Astrocyte (in vitro differentiated cells and primary cell): ENCODE measurements around the gene NBEA. TPM values are rescaled to one million over a fixed set of nuclear protein-coding genes. Genes with fewer than 3 reads are reported as not detected.
"Not testable (repeated sequence)": the region's sequence is repeated elsewhere in the genome, so short reads cannot be mapped to it uniquely, and the experiment has no call there.

Experiments
- DNase-seq: peaks from one replicate; pipeline ENCODE4 v3.0.0-alpha.2; 2010; ENCODE audit warnings: low read depth
- FAIRE-seq: peaks from 2 replicates; lab custom pipeline; 2011; peaks lifted over from hg19 to GRCh38; lab: Jason Lieb, UNC
- H2AFZ ChIP-seq: 2 replicates; pipeline ENCODE4 v1.6.0; 2012; ENCODE audit warnings: low read depth, low read length, inconsistent platforms
- H3K27ac ChIP-seq: 2 replicates; pipeline ENCODE4 v1.5.1; 2011; ENCODE audit warnings: low read depth, low read length, inconsistent platforms
- H3K27me3 ChIP-seq: 2 replicates; pipeline ENCODE4 v1.6.0; 2011; ENCODE audit warnings: low read length, inconsistent platforms; ENCODE audit not compliant: insufficient read depth
- H3K36me3 ChIP-seq: 2 replicates; pipeline ENCODE4 v1.5.1; 2011; ENCODE audit warnings: low read length, inconsistent platforms; ENCODE audit not compliant: insufficient read depth
- H3K4me1 ChIP-seq: 2 replicates; pipeline ENCODE4 v1.5.1; 2011; ENCODE audit warnings: low read length, inconsistent platforms; ENCODE audit not compliant: insufficient read depth
- H3K4me2 ChIP-seq: 2 replicates; pipeline ENCODE4 v1.6.0; 2012; ENCODE audit warnings: low read length, inconsistent platforms
- H3K4me3 ChIP-seq: 2 replicates; pipeline ENCODE4 v1.5.1; 2011; ENCODE audit warnings: low read depth, mild to moderate bottlenecking, low read length, inconsistent platforms; ENCODE audit not compliant: insufficient read depth
- H3K79me2 ChIP-seq: 2 replicates; pipeline ENCODE4 v1.6.0; 2012; ENCODE audit warnings: mild to moderate bottlenecking, low read length, inconsistent platforms; ENCODE audit not compliant: insufficient read depth
- H3K9ac ChIP-seq: 2 replicates; pipeline ENCODE4 v1.6.0; 2012; ENCODE audit warnings: mild to moderate bottlenecking, low read length, inconsistent platforms
- H3K9me3 ChIP-seq: 2 replicates; pipeline ENCODE4 v1.5.1; 2012; ENCODE audit warnings: low read depth, mild to moderate bottlenecking, low read length, inconsistent platforms; ENCODE audit not compliant: insufficient read depth
- H4K20me1 ChIP-seq: 2 replicates; pipeline ENCODE4 v1.6.0; 2012; ENCODE audit warnings: low read length, inconsistent platforms; ENCODE audit not compliant: insufficient read depth
- H3K27ac Mint-ChIP-seq: one replicate; pipeline ENCODE4 v1.8.0; 2021; ENCODE audit warnings: mild to moderate bottlenecking, mixed read lengths; ENCODE audit not compliant: unreplicated experiment
- H3K27me3 Mint-ChIP-seq: one replicate; pipeline ENCODE4 v1.8.0; 2021; ENCODE audit warnings: low read depth, mixed read lengths; ENCODE audit not compliant: unreplicated experiment
- H3K36me3 Mint-ChIP-seq: one replicate; pipeline ENCODE4 v1.8.0; 2021; ENCODE audit warnings: low read depth, mixed read lengths; ENCODE audit not compliant: unreplicated experiment
- H3K4me1 Mint-ChIP-seq: one replicate; pipeline ENCODE4 v1.8.0; 2021; ENCODE audit warnings: low read depth, mixed read lengths; ENCODE audit not compliant: unreplicated experiment
- H3K4me3 Mint-ChIP-seq: one replicate; pipeline ENCODE4 v1.8.0; 2021; ENCODE audit warnings: mild to moderate bottlenecking, moderate library complexity, mixed read lengths; ENCODE audit not compliant: unreplicated experiment
- H3K9me3 Mint-ChIP-seq: one replicate; pipeline ENCODE4 v1.8.0; 2021; ENCODE audit warnings: mild to moderate bottlenecking, mixed read lengths; ENCODE audit not compliant: unreplicated experiment
- EZH2 ChIP-seq: IDR thresholded peaks from 2 replicates; pipeline ENCODE4 v1.6.1; 2012; ENCODE audit warnings: mild to moderate bottlenecking, low read length, inconsistent platforms; ENCODE audit not compliant: insufficient read depth
- total RNA-seq: library from RNA; stranded (reverse); gene quantifications from 2 replicates; pipeline ENCODE4 v1.2.1, GENCODE V29; 2021
- TF ChIP-seq, protein P1 (sequence below): IDR thresholded peaks from 2 replicates; pipeline ENCODE4 v1.5.1; 2011; ENCODE audit warnings: low read depth, mild to moderate bottlenecking, inconsistent platforms, low read length, moderate library complexity; ENCODE audit not compliant: insufficient read depth

NBEA gene
- total RNA-seq, 1 donor from 2014 or later: 7.8 TPM

DNA sequence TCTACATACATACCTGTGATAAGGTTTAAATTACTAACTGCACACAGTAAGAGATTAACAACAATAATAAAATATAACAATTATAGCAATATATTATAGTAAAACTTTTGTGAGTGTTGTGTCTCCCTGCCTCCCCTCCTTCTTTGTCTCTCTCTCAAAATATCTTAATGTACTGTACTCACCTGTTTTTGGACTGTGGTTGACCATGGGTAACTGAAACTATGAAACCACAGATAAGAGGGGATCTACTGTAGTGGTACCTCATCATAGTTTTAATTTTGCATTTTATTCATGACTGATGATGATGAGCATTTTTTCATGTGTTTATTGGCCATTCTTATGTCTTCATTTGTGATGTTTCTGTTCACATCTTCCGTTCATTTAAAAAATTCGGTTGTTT, 104.5 kb downstream of the NBEA start:
- Histone ChIP-seq H3K4me1 (no peaks in the 10 kb centered on the region), H3K36me3 (no peaks in the 10 kb centered on the region), H3K79me2 (no peaks in the 10 kb centered on the region), H3K27ac (no peak overlapping the region), H3K4me3 (no peak overlapping the region), H3K4me2 (no peak overlapping the region), H3K27me3 (no peaks in the 10 kb centered on the region), H4K20me1 (no peaks in the 10 kb centered on the region), H3K9me3 (no peaks in the 10 kb centered on the region), H2AFZ (no peak overlapping the region), H3K9ac (no peak overlapping the region)
- H3K9me3 Mint-ChIP-seq: no peaks in the 10 kb centered on the region
- no peak overlapping the region for H3K27ac Mint-ChIP-seq
- TF ChIP-seq, protein P1, sequence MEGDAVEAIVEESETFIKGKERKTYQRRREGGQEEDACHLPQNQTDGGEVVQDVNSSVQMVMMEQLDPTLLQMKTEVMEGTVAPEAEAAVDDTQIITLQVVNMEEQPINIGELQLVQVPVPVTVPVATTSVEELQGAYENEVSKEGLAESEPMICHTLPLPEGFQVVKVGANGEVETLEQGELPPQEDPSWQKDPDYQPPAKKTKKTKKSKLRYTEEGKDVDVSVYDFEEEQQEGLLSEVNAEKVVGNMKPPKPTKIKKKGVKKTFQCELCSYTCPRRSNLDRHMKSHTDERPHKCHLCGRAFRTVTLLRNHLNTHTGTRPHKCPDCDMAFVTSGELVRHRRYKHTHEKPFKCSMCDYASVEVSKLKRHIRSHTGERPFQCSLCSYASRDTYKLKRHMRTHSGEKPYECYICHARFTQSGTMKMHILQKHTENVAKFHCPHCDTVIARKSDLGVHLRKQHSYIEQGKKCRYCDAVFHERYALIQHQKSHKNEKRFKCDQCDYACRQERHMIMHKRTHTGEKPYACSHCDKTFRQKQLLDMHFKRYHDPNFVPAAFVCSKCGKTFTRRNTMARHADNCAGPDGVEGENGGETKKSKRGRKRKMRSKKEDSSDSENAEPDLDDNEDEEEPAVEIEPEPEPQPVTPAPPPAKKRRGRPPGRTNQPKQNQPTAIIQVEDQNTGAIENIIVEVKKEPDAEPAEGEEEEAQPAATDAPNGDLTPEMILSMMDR: no peak
- no peak for TF ChIP-seq EZH2
- peaks cover 1% of the 10 kb centered on the region for H3K36me3 Mint-ChIP-seq
- DNase-seq (no peak), FAIRE-seq (no peak)
- no peak overlapping the region for H3K4me3 Mint-ChIP-seq
- H3K27me3 Mint-ChIP-seq: no peaks in the 10 kb centered on the region
- H3K4me1 Mint-ChIP-seq: no peaks in the 10 kb centered on the region

DNA sequence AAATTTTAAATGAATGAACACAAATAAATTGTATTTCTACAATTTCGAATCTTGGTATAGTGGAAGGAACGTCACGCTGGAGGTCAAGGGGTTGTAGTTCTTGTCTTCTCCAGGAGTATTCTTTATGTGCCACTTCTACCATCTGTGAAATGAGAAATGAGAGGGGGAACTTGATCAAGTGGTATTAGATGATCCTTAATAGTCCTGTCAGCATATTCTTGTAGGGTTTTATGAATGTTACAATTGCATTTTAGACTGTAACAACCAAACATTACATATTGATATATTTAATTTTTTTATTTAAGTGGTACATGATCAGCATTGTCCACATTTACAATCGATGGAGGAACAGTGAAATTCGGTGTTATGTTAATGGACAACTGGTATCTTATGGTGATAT, 113.6 kb downstream of the NBEA start:
- H3K9ac ChIP-seq: no peak overlapping the region
- TF ChIP-seq, protein P1: no peak
- no peak for TF ChIP-seq EZH2
- FAIRE-seq: no peak
- H3K4me2 ChIP-seq: no peak overlapping the region
- no peak overlapping the region for H3K27ac Mint-ChIP-seq
- no peaks in the 10 kb centered on the region for H3K9me3 Mint-ChIP-seq
- no peaks in the 10 kb centered on the region for H3K36me3 ChIP-seq
- H3K4me3 ChIP-seq: no peak overlapping the region
- no peak for DNase-seq
- H3K4me3 Mint-ChIP-seq: no peak overlapping the region
- no peaks in the 10 kb centered on the region for H3K27me3 Mint-ChIP-seq
- no peaks in the 10 kb centered on the region for H3K9me3 ChIP-seq
- H4K20me1 ChIP-seq: no peaks in the 10 kb centered on the region
- no peaks in the 10 kb centered on the region for H3K27me3 ChIP-seq
- no peaks in the 10 kb centered on the region for H3K36me3 Mint-ChIP-seq
- no peaks in the 10 kb centered on the region for H3K79me2 ChIP-seq
- no peak overlapping the region for H2AFZ ChIP-seq
- no peaks in the 10 kb centered on the region for H3K4me1 ChIP-seq
- no peaks in the 10 kb centered on the region for H3K4me1 Mint-ChIP-seq
- no peak overlapping the region for H3K27ac ChIP-seq

DNA sequence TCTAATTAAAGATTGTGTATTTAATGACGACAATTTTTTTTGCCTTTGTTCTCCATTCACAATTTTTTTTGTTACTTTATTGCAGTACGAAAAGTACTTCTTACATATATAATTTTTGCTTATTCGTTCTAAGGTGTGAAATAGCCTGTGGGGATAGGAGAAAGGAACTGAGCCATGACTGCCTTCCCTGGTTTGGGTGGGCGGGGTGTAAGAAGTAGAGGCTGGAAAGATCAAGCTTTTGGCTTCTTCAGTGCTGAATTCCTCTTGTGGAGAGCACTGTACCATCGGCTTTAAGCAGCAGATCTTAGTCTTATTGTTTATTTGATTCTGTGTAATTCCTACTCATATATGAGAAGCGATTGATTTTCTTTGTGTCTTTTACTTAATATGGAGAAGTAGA, 115.8 kb downstream of the NBEA start:
- DNase-seq (no peak), FAIRE-seq (no peak)

DNA sequence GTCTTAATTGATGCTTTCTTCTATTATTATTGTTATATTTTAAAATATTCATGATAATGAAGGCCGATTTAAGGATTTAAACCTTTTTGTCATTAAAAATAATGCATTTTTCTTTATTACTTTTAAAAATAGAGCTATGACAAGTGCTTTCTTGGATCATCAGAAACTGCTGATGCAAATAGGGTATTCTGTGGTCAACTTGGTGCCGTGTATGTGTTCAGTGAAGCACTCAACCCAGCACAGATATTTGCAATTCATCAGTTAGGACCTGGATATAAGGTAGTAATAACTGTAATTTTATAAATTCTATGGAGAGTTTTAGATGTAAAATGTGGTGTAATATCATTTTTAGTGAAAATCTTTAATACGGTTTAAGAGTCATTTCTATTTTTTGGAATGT, 116.5 kb downstream of the NBEA start:
- not testable (repeated sequence) for H3K27me3 ChIP-seq, H3K9me3 Mint-ChIP-seq, H3K27me3 Mint-ChIP-seq, H3K9ac ChIP-seq, DNase-seq, H3K9me3 ChIP-seq, H3K4me3 Mint-ChIP-seq, H4K20me1 ChIP-seq, H2AFZ ChIP-seq, H3K79me2 ChIP-seq, H3K36me3 ChIP-seq, H3K27ac ChIP-seq, H3K27ac Mint-ChIP-seq, H3K36me3 Mint-ChIP-seq, H3K4me2 ChIP-seq, H3K4me1 ChIP-seq, FAIRE-seq, H3K4me3 ChIP-seq, H3K4me1 Mint-ChIP-seq

More for the DNA sequence above, 115.8 kb downstream of the NBEA start:
- no peaks in the 10 kb centered on the region for H3K27me3 ChIP-seq
- no peaks in the 10 kb centered on the region for H3K79me2 ChIP-seq
- H3K4me1 ChIP-seq: no peaks in the 10 kb centered on the region
- no peak overlapping the region for H3K27ac Mint-ChIP-seq
- H3K4me3 ChIP-seq: no peak overlapping the region
- H2AFZ ChIP-seq: no peak overlapping the region
- TF ChIP-seq EZH2: no peak
- TF ChIP-seq, protein P1: no peak
- no peaks in the 10 kb centered on the region for H3K9me3 Mint-ChIP-seq
- H3K4me2 ChIP-seq: no peak overlapping the region
- no peak overlapping the region for H3K4me3 Mint-ChIP-seq
- H3K36me3 ChIP-seq: no peaks in the 10 kb centered on the region
- H3K9ac ChIP-seq: no peak overlapping the region
- H3K36me3 Mint-ChIP-seq: no peaks in the 10 kb centered on the region
- H3K9me3 ChIP-seq: no peaks in the 10 kb centered on the region
- H3K27me3 Mint-ChIP-seq: no peaks in the 10 kb centered on the region
- no peaks in the 10 kb centered on the region for H3K4me1 Mint-ChIP-seq
- no peak overlapping the region for H3K27ac ChIP-seq
- no peaks in the 10 kb centered on the region for H4K20me1 ChIP-seq
